GM18520 (cell line): Measurements from ENCODE around the gene PAK5.

Experiments used
- ATAC-seq: cut with Tn5 transposase; IDR thresholded peaks from one replicate; pipeline ENCODE4 v1.9.1; 2021; ENCODE audit not compliant: unreplicated experiment

The PAK5 gene

DNA sequence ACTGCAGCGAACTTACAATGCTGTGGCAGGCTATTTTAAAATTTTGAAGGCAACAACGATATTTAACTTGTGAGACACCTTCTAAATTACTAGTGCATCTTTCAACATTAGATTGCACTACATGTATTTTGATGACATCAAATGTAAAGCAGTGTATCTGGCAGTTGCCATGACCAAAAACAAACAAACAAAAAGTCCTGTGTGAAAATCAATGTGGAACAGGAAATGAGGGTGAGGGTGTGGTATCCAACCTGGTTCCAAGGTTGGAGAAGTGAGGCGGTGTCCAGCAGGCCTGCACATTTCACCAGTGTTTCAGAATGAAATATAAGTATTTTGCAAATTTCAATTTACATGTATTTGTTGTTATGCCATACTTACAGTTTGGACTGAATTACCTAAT, 212.5 kb downstream of the PAK5 start:
- no peak for ATAC-seq

DNA sequence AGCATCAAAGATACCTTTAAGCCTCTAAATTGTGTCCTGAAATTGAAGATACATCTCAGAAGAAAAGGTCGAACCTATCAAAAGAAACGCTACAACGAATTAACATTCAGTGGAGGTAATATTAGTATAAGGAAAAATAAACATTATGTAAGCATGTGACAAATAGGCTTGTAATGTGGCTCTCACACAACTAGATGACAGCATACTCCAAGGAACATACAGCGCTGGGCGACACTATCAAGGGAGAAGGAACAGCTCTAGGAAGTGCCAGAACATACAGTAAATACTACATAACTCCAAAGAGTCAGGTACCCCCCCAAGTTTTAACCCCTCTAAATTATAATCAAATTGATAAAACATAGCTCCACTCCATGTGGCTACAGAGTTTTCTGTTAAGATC, 220.9 kb downstream of the PAK5 start:
- no peak for ATAC-seq

- ATAC-seq, result no peak
Observed at GRCh38 chr20:9616833-9617461, 221.9 kb downstream of the PAK5 start.

- no peak for ATAC-seq
Observed at GRCh38 chr20:9616455-9616805, 222.4 kb downstream of the PAK5 start.

- peak; percentile 92 for ATAC-seq
Observed at GRCh38 chr20:9615766-9616454, 223.0 kb downstream of the PAK5 start.

- ATAC-seq, result no peak
Observed at GRCh38 chr20:9615118-9615517, 223.8 kb downstream of the PAK5 start.

- ATAC-seq, result no peak
Observed at GRCh38 chr20:9613871-9614270, 225.0 kb downstream of the PAK5 start.

DNA sequence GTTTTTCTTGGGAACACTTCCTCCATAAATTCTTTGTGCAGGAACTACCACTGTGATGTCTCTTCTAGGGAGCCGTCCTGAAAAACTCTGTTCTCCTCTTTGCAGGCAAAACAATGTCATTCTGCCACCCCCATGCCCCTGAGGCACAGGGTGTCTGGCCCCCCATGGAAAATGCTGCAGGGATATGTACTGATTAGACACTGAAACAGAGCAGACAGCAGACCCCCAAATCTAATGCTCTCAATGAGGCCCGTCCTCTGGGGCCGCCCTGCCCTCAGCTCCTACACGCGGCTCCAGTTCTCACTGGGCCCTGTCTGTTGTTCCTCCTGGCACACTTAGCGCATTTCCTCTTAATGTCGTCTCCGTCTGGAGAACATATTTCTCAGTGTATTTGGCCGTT, 227.0 kb downstream of the PAK5 start:
- ATAC-seq, result no peak

DNA sequence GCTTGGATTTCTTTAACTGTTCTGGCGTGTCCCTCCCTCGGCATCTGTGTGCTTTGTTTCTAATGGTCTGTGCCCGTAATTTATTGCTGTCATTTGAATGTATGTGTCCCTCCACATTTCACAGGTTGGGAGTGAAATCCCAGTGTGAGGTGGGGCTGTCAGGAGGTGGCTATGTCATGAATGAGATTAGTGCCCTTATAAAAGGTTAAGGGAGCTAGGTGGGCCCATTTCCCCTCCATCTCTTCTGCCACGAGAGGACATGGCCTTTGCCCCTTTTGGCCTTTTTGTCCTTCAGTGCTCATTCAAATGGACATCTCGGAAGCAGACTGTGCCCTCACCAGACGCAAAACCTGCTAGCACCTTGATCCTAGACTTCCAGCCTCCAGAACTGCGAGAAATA, 228.2 kb downstream of the PAK5 start:
- no peak for ATAC-seq

GRCh38 chr20:9609887-9610502, 228.9 kb downstream of the PAK5 start:
- ATAC-seq, result no peak

GRCh38 chr20:9608639-9609340, 230.1 kb downstream of the PAK5 start:
- ATAC-seq, result no peak

- no peak for ATAC-seq
Observed at GRCh38 chr20:9602847-9603183, 236.1 kb downstream of the PAK5 start.

DNA sequence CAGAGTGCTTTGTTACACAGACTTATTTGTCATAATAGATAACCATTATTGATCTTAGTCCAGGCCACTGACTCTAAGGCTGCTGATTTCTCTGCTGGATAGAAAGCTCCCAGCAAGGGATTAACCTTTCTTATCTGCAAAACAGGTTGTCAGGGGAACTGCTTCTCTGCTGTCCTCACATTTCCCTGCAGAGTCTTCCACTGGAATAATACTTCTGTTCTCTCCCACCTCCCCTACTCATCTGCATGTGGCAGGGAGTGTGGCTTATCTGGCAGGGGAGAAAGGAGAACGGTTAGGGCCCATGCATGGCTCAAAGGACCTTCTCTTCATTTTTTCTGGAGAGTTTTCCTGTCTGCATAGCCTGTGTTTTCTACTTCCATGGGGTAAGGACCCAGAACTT, 238.3 kb downstream of the PAK5 start:
- ATAC-seq, result no peak

GRCh38 chr20:9597547-9597946, 241.3 kb downstream of the PAK5 start:
- ATAC-seq, result no peak

DNA sequence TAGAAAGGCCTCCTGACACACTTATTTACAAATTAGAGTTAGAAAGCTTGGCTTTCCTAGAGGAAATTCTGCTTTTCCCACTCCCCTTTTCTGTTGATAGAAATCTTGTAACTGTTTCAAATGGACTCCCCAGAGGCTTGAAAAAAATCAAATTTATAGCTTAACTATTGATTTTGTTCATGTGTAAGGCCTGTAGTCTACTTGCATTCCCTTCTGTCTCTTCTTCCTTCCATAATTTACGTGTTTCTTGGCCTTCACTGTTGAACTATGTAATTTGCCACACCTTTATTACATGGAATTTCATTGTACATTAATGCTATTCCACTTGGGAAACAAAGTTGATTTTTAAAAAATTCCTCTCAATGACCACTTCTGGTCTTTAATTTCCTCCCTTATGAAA, 243.1 kb downstream of the PAK5 start:
- ATAC-seq, result no peak

GRCh38 chr20:9594284-9594875, 244.5 kb downstream of the PAK5 start:
- ATAC-seq, result no peak

- ATAC-seq, result no peak
Observed at GRCh38 chr20:9592419-9592818, 246.5 kb downstream of the PAK5 start.

DNA sequence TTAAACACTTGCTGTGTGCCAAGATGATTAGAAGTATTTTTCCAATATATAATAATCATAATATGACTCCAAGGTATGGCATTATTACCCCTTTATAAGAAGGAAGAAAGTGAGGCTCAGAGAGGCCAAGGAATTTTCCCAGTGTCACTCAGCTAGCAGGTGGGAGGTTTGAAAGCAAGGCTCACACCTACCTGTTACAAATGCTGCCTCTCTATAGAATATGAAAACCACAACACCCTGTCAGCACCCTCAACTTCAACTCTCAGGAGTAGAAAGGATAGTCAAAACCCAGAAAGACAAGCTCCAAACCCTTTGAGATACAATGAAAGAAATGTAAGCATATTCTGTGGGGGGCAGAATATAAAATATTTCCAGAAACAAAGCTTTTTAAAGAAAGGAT, 247.8 kb downstream of the PAK5 start:
- no peak for ATAC-seq

DNA sequence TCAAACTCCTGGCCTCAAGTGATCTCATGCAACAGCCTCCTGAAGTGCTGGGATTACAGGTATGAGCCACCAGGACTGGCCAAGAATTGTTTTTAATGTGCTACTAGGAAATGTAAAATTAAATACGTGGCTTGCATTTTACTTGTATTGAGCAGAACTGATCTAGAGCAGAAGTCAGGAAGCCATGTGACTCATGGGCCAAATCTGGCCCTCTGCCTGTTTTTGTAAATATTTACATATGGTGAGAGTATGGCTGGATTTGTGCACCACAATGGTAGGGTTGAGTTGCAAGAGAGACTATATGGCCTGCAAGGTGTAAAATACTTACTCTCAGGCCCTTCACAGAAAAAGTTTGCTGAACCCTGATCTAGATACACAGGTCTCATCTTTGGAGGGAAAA, 248.7 kb downstream of the PAK5 start:
- ATAC-seq, result no peak

DNA sequence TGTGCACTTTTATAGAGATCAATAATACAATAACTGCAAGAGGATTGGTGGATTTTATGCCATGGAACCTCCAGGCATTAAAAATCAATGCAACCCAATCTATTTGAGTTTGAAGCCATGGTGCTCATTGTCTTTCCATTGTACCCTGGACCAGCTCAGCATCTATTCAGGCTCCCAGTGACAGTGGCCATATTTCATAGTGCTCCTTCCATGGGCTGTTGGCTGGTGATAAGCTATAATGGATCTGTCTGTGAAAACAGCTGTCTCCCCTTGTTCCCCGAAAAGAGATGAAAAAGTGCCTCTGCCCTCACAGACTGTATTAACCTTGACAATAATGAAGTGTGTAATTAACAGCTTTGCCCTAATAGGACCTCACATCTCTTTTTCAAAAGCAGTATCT, 250.2 kb downstream of the PAK5 start:
- ATAC-seq, result no peak

- ATAC-seq, result no peak
Observed at GRCh38 chr20:9583151-9583550, 255.7 kb downstream of the PAK5 start.

- no peak for ATAC-seq
Observed at GRCh38 chr20:9582137-9582536, 256.7 kb downstream of the PAK5 start.
